ENCODE results near the gene TACC2. TPM values are rescaled to one million over a fixed set of nuclear protein-coding genes. Genes with fewer than 3 reads are reported as not detected.
A peak's percentile ranks its signal among the peaks of the same experiment; 100 is the strongest.

Gene TACC2
- total and polyA plus RNA-seq, 5 experiments from 2014 or later = not detected

DNA sequence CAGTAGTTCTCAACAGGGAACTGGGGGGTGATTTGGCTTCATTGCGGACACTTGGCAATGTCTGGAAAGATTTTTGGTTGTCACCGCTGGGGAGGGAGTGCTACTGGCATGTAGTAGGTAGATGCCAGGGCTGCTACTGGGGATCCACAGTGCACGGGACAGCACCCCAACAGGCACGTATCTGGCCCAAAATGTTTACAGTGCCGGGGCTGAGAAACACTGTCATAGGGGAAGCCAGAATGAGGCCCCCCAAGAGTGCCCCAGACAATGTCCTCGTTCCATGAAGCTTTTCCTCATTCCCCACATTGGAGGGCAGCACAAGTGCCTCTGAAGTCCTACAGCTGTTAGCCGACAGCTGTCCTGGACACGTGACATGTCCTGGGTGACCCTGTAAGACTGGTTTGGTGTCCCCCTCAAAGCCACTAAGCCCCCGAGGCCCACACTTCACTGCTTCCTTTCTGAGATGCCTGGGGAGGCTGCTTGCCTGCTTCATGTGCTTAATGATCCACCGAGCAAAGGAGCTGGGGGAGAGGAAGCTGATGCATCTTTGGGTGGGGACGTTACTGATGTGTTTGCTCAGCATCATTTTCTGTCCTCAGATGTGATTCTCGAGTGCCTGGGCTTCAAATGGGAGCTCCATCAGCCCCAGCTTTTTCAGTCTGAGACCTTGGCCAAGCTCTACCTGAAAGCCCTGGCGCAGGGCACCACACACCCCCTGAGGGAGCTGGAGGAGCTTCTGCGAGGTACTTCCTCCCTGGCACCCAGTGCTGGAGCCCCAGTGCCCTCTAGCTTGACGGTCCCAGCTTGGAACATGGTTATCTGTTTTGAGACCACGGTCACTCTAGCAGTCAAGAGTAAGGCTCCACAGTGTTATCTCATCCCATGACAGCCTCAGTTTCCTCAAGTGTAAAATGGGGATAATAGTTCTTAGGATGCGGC, 296.8 kb downstream of the TACC2 start:
- H3K4me1 Mint-ChIP-seq = peaks cover 0 to 2% (median 0%) of the 10 kb centered on the region in 4 donors
- H3K27me3 Mint-ChIP-seq = peaks cover 4 to 53% (median 23%) of the 10 kb centered on the region in 5 donors
- ATAC-seq (no peak), DNase-seq (no peak)
- no peaks in the 10 kb centered on the region for H3K9me3 Mint-ChIP-seq
- no peaks in the 10 kb centered on the region for H3K36me3 Mint-ChIP-seq
- POLR2A ChIA-PET = no interaction called here
- no peak overlapping the region for H3K4me3 Mint-ChIP-seq
- no peak overlapping the region for H3K27ac Mint-ChIP-seq

DNA sequence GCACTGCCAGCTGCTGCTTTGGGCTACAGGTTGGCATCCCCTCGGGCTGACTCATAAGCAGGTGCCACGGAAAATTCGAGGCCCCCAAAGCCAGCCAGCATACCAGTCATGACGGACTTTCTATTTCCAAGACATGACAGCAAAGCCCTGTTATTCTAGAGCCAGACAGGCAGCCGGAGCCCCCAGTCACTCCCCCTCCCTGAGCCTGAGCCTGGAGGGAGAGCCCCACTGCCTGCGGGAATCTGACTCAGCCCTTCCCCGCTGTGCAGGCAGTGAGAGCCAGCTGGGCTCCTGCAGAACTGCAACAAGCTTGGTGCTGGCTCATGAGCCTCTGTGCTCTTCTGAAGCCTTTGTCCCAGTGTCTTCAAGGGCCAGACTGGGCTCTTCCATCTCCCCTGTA, 297.9 kb downstream of the TACC2 start:
- DNase-seq = no peak
- ATAC-seq = no peak
- H3K4me3 Mint-ChIP-seq = no peak overlapping the region
- H3K36me3 Mint-ChIP-seq = no peaks in the 10 kb centered on the region
- peaks cover 0 to 2% (median 0%) of the 10 kb centered on the region in 4 donors for H3K4me1 Mint-ChIP-seq
- POLR2A ChIA-PET = no interaction called here
- H3K9me3 Mint-ChIP-seq = no peaks in the 10 kb centered on the region
- H3K27me3 Mint-ChIP-seq = peaks cover 2 to 43% (median 16%) of the 10 kb centered on the region in 5 donors
- H3K27ac Mint-ChIP-seq = no peak overlapping the region

DNA sequence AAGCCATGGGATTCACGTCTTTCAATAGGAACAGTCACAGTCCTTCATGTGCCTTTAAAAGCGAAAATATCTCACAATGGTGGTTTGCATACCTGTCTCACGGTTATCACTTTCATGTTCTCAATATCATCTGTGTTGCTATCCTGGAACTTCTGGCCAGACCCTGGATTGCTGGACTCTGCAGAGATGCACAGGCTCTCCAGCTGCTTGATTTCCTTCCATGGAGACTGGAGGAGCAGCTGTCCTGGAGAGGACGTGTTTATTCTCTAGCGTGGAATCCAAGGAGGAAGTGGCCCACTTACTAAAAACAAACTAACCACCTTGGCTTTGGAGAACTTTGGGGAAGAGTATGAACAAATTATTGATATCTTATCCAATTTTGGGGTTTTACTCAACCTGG, 298.6 kb downstream of the TACC2 start:
- Mint-ChIP-seq H3K9me3 (no peaks in the 10 kb centered on the region), H3K4me1 (peaks cover 0 to 2% (median 0%) of the 10 kb centered on the region in 4 donors), H3K4me3 (no peak overlapping the region), H3K27me3 (peaks cover 2 to 36% (median 13%) of the 10 kb centered on the region in 5 donors), H3K27ac (no peak overlapping the region), H3K36me3 (no peaks in the 10 kb centered on the region)
- DNase-seq = no peak
- ATAC-seq = no peak
- POLR2A ChIA-PET = no interaction called here

DNA sequence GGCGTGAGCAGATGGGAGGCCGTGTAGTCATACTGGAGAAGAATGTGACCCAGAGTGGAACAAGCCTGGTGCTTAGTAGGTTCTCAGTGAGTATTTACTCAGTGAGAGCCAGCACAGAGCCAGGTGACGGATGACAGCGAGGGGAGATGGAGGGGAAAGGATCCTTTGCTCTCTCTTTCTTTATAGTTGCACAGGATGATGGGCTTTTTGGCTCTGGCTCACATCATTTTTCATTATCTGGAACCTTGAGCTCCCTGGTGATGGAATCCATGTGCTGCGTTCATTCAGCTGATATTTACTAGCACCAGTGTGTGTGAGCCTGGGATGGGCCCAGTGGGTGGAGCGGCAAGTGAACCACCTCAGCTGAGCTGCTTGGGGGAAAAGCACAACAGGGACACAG, 299.3 kb downstream of the TACC2 start:
- H3K4me1 Mint-ChIP-seq = no peaks in the 10 kb centered on the region
- no peak overlapping the region for H3K27ac Mint-ChIP-seq
- DNase-seq (no peak), ATAC-seq (no peak)
- no peak overlapping the region for H3K4me3 Mint-ChIP-seq
- H3K27me3 Mint-ChIP-seq = peaks cover 2 to 32% (median 11%) of the 10 kb centered on the region in 5 donors
- H3K36me3 Mint-ChIP-seq = no peaks in the 10 kb centered on the region
- no peaks in the 10 kb centered on the region for H3K9me3 Mint-ChIP-seq
- POLR2A ChIA-PET = no interaction called here

DNA sequence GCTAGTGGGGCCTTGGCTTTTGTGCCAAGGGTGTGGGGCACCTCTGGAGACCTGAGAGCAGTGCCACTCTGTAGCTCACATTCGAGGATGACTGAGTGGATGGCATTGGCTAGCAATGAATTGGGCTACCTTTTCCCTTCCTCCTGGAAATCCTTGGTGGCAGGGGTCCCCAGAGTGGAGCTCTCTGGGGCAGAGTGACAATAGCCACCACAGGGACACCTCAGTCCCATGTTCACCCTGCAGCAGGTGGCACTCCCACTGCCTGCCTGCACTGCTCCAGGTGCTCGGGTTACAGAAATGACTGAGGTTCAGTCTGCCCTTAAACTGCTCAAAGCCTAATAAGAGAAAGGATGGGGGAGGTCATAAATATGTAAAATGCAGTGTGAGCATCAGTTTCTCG, 300.0 kb downstream of the TACC2 start:
- no peak overlapping the region for H3K27ac Mint-ChIP-seq
- no peak for ATAC-seq
- H3K4me3 Mint-ChIP-seq = no peak overlapping the region
- H3K9me3 Mint-ChIP-seq = no peaks in the 10 kb centered on the region
- peaks cover 2 to 32% (median 11%) of the 10 kb centered on the region in 5 donors for H3K27me3 Mint-ChIP-seq
- POLR2A ChIA-PET = no interaction called here
- H3K4me1 Mint-ChIP-seq = no peaks in the 10 kb centered on the region
- H3K36me3 Mint-ChIP-seq = no peaks in the 10 kb centered on the region
- DNase-seq = no peak

DNA sequence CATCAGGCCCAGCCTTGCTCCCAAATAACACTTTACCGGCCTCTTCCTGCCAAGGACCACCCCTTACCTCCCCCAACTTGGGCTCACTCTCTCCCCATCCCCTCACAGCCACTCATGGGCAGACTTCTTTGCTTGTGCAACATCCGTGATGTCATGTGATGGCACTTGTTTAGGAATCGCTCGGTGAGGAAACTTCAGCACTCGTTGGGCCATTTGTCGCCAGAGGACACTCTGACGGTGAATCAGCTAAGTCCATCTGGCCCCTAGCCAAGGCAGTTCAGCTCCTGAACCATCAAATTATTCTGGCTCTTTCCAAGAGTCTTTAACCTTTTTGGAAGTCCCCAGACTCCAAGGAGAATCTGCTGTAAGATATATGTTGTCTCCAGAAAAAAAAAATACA, 301.4 kb downstream of the TACC2 start:
- no peaks in the 10 kb centered on the region for H3K36me3 Mint-ChIP-seq
- H3K27ac Mint-ChIP-seq = no peak overlapping the region
- DNase-seq (no peak), ATAC-seq (no peak)
- POLR2A ChIA-PET = no interaction called here
- no peak overlapping the region for H3K4me3 Mint-ChIP-seq
- H3K27me3 Mint-ChIP-seq = peaks cover 0 to 25% (median 7%) of the 10 kb centered on the region in 5 donors
- no peaks in the 10 kb centered on the region for H3K9me3 Mint-ChIP-seq
- H3K4me1 Mint-ChIP-seq = peaks cover 5 to 7% (median 6%) of the 10 kb centered on the region in 4 donors

DNA sequence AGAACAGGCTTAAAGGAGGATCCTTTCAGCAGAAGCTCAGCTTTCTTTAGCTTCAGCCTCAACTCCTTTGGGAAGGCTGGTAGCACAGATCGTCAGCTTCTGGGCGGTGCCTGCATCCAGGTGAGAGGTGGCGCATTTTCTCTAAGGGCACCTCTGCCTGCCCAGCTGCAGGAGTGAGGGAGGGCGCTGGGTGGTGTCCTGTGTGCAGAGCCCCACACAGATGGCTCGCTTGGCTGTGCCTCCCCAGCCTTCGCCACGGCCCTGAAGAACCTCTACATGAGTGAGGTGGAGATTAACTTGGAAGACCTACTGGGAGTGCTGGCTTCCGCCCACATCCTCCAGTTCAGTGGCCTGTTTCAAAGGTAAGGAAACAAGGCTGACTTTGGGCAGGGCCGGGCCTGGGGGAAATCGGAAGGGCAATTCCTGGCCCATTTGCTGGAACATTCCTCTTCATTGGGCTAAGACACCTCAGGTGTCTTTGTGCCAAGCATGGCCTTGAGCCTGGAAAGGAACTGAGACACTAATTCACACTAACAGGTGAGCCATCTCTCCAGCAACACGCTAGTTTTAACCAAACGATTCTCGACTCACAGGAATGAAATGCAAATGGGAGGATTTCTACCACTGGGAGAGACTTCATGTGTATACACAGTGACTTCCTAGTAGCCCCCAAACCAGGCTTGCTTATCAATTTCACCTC, 302.0 kb downstream of the TACC2 start:
- H3K9me3 Mint-ChIP-seq = no peaks in the 10 kb centered on the region
- no peak for DNase-seq
- peaks cover 6 to 10% (median 7%) of the 10 kb centered on the region in 4 donors for H3K4me1 Mint-ChIP-seq
- H3K27ac Mint-ChIP-seq = no peak overlapping the region
- ATAC-seq = no peak
- POLR2A ChIA-PET = no interaction called here
- H3K36me3 Mint-ChIP-seq = no peaks in the 10 kb centered on the region
- H3K27me3 Mint-ChIP-seq = peaks cover 0 to 23% (median 7%) of the 10 kb centered on the region in 5 donors
- H3K4me3 Mint-ChIP-seq = no peak overlapping the region

DNA sequence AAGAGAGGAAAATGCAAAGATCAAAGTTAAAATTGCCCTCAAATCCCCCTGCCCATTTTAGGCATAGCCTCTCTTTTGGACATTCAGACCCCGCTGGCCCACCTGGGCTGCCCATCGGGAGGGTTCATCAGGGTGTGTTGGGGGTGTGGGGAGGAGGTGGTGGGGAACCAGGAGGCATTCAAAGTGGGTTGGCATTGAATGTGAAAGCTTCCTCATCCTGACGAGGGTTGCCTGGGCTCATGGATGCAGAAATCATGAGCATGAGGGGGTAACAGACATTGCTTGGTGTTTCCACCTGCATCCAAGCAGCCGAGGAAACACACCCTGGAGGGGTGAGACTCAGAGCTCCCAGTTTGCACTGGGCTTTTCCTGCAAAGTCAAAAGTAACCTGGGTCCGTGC, 302.8 kb downstream of the TACC2 start:
- DNase-seq (no peak), ATAC-seq (no peak)
- no peaks in the 10 kb centered on the region for H3K9me3 Mint-ChIP-seq
- H3K27me3 Mint-ChIP-seq = peaks cover 0 to 23% (median 7%) of the 10 kb centered on the region in 5 donors
- POLR2A ChIA-PET = no interaction called here
- no peaks in the 10 kb centered on the region for H3K36me3 Mint-ChIP-seq
- H3K4me3 Mint-ChIP-seq = no peak overlapping the region
- H3K27ac Mint-ChIP-seq = no peak overlapping the region
- peaks cover 6 to 10% (median 7%) of the 10 kb centered on the region in 4 donors for H3K4me1 Mint-ChIP-seq

DNA sequence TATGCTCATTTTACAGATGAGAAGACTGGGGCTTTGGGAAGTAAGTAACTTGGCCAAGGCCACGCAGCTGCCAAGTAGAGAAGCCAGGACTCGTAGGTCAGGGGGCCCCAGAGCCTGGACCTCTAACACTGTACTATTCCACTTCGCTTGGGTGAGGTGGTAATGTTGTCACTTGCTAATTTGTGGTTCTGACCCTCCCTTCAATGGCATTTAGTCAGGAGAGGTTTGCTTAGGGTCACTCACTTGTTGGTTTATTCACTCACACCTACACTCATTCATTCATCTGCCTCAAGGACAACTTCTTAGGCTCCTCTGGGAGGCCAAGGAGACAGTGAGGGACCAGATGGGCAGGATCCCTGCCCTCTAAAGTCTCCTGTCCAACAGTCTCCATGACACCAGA, 303.4 kb downstream of the TACC2 start:
- peaks cover 6 to 10% (median 7%) of the 10 kb centered on the region in 4 donors for H3K4me1 Mint-ChIP-seq
- POLR2A ChIA-PET = no interaction called here
- H3K27ac Mint-ChIP-seq = no peak overlapping the region
- DNase-seq (no peak), ATAC-seq (no peak)
- H3K4me3 Mint-ChIP-seq = no peak overlapping the region
- no peaks in the 10 kb centered on the region for H3K9me3 Mint-ChIP-seq
- no peaks in the 10 kb centered on the region for H3K36me3 Mint-ChIP-seq
- H3K27me3 Mint-ChIP-seq = peaks cover 0 to 23% (median 7%) of the 10 kb centered on the region in 5 donors

DNA sequence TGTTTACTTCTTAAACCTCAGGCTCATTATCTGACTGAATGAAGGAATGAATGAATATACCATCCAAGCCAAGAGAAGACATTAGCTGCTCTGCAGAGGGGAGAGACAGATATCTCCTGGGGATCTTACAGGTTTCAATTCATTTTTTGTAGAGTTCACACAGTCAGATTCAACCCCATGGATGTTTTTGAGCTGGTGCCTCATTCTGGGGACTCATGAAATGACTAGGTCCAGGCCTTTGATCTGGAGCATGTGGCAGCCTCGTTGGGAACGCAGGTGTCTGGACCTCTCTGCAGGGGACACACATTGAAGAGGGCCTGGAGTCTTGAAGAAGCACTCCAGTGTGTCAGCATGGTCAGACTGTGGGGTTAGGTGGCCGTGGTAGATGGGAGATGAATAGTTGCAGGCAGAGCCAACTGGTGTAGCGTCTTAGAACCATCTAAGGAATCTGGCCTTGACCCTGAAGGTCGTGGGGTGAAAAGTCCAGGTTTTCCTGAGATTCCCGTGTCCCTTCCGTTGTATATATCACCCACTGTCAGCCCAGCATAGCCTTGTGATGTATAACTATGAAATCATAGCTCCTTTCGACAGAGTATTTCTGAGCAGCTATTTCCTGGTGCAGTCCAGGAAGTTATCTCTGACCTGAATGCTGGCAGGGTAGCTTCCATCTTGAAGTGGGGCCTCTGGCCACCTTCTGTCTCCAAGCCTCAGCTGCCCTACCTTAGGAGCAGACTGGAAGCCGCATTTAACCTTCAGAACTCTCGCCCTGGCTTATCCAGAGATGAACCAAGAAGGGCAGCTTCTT, 304.4 kb downstream of the TACC2 start:
- ATAC-seq = no peak
- Mint-ChIP-seq H3K27ac (peak overlapping the region in 1 of 10 donors; percentile 54), H3K4me3 (no peak overlapping the region), H3K27me3 (peaks cover 0 to 19% (median 3%) of the 10 kb centered on the region in 5 donors), H3K9me3 (no peaks in the 10 kb centered on the region), H3K36me3 (no peaks in the 10 kb centered on the region), H3K4me1 (peaks cover 6 to 10% (median 7%) of the 10 kb centered on the region in 4 donors)
- POLR2A ChIA-PET = no interaction called here
- no peak for DNase-seq

DNA sequence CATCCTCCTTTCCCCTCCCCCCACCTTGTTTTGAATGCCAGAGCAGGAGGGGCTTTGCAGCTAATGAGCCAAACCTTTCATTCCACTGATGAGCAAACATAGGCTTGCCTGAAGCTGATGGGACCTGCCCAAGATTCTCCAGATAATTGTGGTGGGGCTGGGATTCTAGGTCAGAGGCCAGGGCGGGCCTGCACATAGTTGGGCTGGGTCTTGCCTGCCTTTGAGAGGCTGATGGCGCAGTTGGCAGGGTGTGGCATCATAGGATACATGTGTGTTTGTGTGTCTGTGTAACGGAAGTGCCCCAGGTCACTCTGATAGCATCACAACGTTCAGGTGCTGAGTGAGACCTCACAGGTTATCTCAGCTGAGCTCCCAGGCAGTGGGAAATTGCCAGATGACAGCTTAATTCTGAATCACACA, 305.0 kb downstream of the TACC2 start:
- H3K27ac Mint-ChIP-seq = no peak overlapping the region
- H3K9me3 Mint-ChIP-seq = no peaks in the 10 kb centered on the region
- peaks cover 9 to 13% (median 10%) of the 10 kb centered on the region in 4 donors for H3K4me1 Mint-ChIP-seq
- POLR2A ChIA-PET = no interaction called here
- no peaks in the 10 kb centered on the region for H3K36me3 Mint-ChIP-seq
- DNase-seq (no peak), ATAC-seq (no peak)
- peaks cover 0 to 21% (median 1%) of the 10 kb centered on the region in 5 donors for H3K27me3 Mint-ChIP-seq
- H3K4me3 Mint-ChIP-seq = no peak overlapping the region

DNA sequence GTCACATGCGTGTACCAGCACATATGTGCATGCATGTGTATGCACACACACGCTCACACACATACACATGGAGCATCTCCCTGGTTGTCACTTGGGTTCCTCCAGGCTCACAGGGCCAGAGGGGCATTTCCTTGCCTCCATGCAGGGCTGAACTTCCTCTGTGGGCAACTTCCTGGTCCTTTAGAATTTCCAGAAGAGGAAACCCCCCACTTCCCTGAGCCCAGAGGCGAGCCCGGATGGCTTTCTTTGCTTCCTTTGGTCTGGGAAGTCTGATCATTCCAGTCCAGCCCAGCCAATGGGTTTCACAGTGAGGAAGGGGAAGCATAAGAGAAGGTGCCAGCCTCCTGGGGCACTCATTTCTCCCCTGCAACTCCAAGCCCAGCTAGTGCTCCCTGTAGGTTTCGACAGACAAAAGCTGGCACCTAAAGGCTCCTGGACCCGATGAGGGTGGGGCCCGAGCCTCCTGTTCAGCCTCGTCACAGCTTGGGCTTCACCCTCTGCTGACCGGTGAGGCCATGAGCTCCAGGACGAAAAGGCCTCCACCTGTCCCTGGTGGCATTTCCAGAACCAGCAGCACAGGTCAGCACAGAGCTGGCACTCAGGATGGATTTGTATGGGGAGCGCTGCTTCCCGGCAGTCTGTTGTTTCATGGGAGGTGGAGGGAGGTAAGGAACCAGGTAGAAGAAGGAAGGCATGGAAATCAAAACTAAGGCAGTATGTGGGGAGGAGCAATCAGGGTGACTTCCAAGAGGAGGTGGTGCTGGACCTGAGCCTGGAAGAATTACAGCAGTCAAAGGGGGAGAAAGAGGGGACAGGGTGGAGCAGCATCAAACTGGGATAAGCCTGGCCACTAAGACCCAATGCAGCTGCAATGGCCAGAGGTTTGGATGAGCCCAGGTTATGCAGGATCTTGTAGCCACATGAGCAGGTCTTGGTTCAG, 305.8 kb downstream of the TACC2 start:
- no peaks in the 10 kb centered on the region for H3K36me3 Mint-ChIP-seq
- no peaks in the 10 kb centered on the region for H3K9me3 Mint-ChIP-seq
- DNase-seq (no peak), ATAC-seq (no peak)
- peaks cover 9 to 15% (median 10%) of the 10 kb centered on the region in 4 donors for H3K4me1 Mint-ChIP-seq
- POLR2A ChIA-PET = no interaction called here
- no peak overlapping the region for H3K4me3 Mint-ChIP-seq
- peaks cover 0 to 26% (median 0%) of the 10 kb centered on the region in 5 donors for H3K27me3 Mint-ChIP-seq
- peak overlapping the region in 2 of 10 donors; percentile 23 to 53 for H3K27ac Mint-ChIP-seq
